HepG2 (cell line): ENCODE data around the gene TMCO6. TPM values are rescaled to one million over a fixed set of nuclear protein-coding genes. Genes with fewer than 3 reads are reported as not detected.

Source experiments
- ARHGAP35 ChIP-seq: sonication (generic); formaldehyde crosslinking; IDR thresholded peaks from 2 replicates; pipeline ENCODE4 v1.9.0; 2022; ENCODE audit warnings: mild to moderate bottlenecking, inconsistent platforms, moderate library complexity, missing genetic modification reagents, borderline replicate concordance
- CBX2 ChIP-seq, 2 experiments: fragments of 200-600 bp in 1 of 2; sonication (generic); formaldehyde crosslinking in 1 of 2; IDR thresholded peaks; 2 replicates each; pipeline versions ENCODE4 v1.7.0 to v1.8.1; 2018 to 2022; ENCODE audit warnings: low read depth in 2 of 2, low read length in 1 of 2, mild to moderate bottlenecking in 1 of 2, missing genetic modification reagents in 1 of 2
- ELF4 ChIP-seq: sonication (generic); formaldehyde crosslinking; IDR thresholded peaks from 2 replicates; pipeline ENCODE4 v1.5.0; 2020; ENCODE audit warnings: missing genetic modification reagents, mild to moderate bottlenecking, moderate library complexity, borderline replicate concordance
- IKZF5 ChIP-seq: IDR thresholded peaks from 2 replicates; pipeline ENCODE4 v1.6.1; 2018; ENCODE audit warnings: missing genetic modification reagents, mild to moderate bottlenecking, missing compliant biosample characterization
- IRF9 ChIP-seq: sonication (generic); formaldehyde crosslinking; IDR thresholded peaks from 2 replicates; pipeline ENCODE4 v1.8.0; 2022; ENCODE audit warnings: missing genetic modification reagents, mild to moderate bottlenecking, borderline replicate concordance
- MEIS2 ChIP-seq: sonication (generic); formaldehyde crosslinking; IDR thresholded peaks from 2 replicates; pipeline ENCODE4 v1.9.0; 2021; ENCODE audit warnings: mild to moderate bottlenecking, missing genetic modification reagents
- MXD3 ChIP-seq: IDR thresholded peaks from 2 replicates; pipeline ENCODE4 v1.6.1; 2016; ENCODE audit warnings: mild to moderate bottlenecking, missing biosample characterization, missing genetic modification reagents
- NKX3-1 ChIP-seq: sonication (generic); formaldehyde crosslinking; IDR thresholded peaks from 2 replicates; pipeline ENCODE4 v1.5.0; 2020; ENCODE audit warnings: missing genetic modification reagents
- PRDM10 ChIP-seq: sonication (generic); formaldehyde crosslinking; IDR thresholded peaks from 2 replicates; pipeline ENCODE4 v1.4.0; 2020; ENCODE audit warnings: low read depth, missing genetic modification reagents
- SP2 ChIP-seq: sonication (generic); formaldehyde crosslinking; IDR thresholded peaks from 2 replicates; pipeline ENCODE4 v1.5.1; 2020; ENCODE audit warnings: mild to moderate bottlenecking, missing genetic modification reagents
- SPEN ChIP-seq: sonication (generic); formaldehyde crosslinking; IDR thresholded peaks from 2 replicates; pipeline ENCODE4 v1.5.1; 2020; ENCODE audit warnings: low read depth, mild to moderate bottlenecking, missing genetic modification reagents
- WIZ ChIP-seq: sonication (generic); formaldehyde crosslinking; IDR thresholded peaks from 2 replicates; pipeline ENCODE4 v1.5.1; 2020; ENCODE audit warnings: mild to moderate bottlenecking, missing genetic modification reagents
- ZBTB2 ChIP-seq: sonication (generic); formaldehyde crosslinking; IDR thresholded peaks from 2 replicates; pipeline ENCODE4 v1.8.0; 2022; ENCODE audit warnings: low read depth, missing genetic modification reagents
- ZC3H13 ChIP-seq: sonication (generic); formaldehyde crosslinking; IDR thresholded peaks from 2 replicates; pipeline ENCODE4 v1.8.1; 2023; ENCODE audit warnings: mild to moderate bottlenecking, missing genetic modification reagents, moderate library complexity
- ZNF121 ChIP-seq: sonication (generic); formaldehyde crosslinking; IDR thresholded peaks from 2 replicates; pipeline ENCODE4 v1.5.0; 2020; ENCODE audit warnings: mild to moderate bottlenecking, missing genetic modification reagents
- ZNF292 ChIP-seq: sonication (generic); formaldehyde crosslinking; IDR thresholded peaks from 2 replicates; pipeline ENCODE4 v1.8.1; 2022; ENCODE audit warnings: mild to moderate bottlenecking, low read depth, missing genetic modification reagents, borderline replicate concordance
- ZNF329 ChIP-seq: sonication (generic); formaldehyde crosslinking; IDR thresholded peaks from 2 replicates; pipeline ENCODE4 v1.9.0; 2021; ENCODE audit warnings: low read depth, mild to moderate bottlenecking, missing genetic modification reagents
- ZNF441 ChIP-seq: sonication (generic); formaldehyde crosslinking; IDR thresholded peaks from 2 replicates; pipeline ENCODE4 v1.7.0; 2021; ENCODE audit warnings: missing genetic modification reagents, borderline replicate concordance
- ZNF580 ChIP-seq: IDR thresholded peaks from 2 replicates; pipeline ENCODE4 v1.6.1; 2016; ENCODE audit warnings: low read depth, borderline replicate concordance
- polyA plus RNA-seq, 8 experiments: library from polyadenylated mRNA; depleted of rRNA in 3 of 8; stranded (reverse) in 7 of 8; unstranded in 1 of 8; fragments of >200 nt; fragmentation: Illumina TruSeq in 4 of 8; extraction: Trizol in 4 of 8; gene quantifications; 2 replicates each; pipeline versions ENCODE4 v1.2.1 to v1.2.3, GENCODE V29; 2011 to 2016; ENCODE audit warnings: low read depth in 4 of 8, missing spikeins in 1 of 8, mixed read lengths in 1 of 8; ENCODE audit not compliant: insufficient read depth in 1 of 8
- total RNA-seq, 5 experiments: library from RNA; depleted of rRNA; stranded (reverse); fragments of >200 nt; fragmentation: Illumina TruSeq; extraction: Trizol; gene quantifications; 2 replicates each; pipeline ENCODE4 v1.2.3, GENCODE V29; 2016; ENCODE audit warnings: low read depth in 1 of 5

TMCO6 gene
- total and polyA plus RNA-seq, 2 of the 13 experiments (the other 11 are each of a cell fraction or from before 2014, with no cell fraction given): 16.6 to 28.2 TPM

GRCh38 chr5:140664359-140665119 lies 25.3 kb downstream of the TMCO6 start, which contains the start of gene WDR55 (continued):
- TF ChIP-seq SP2 (CRISPR knock-in tag): peak; percentile 75
- peak; percentile 87; the same call in 1 of the 2 replicates for TF ChIP-seq ELF4 (CRISPR knock-in tag)
- no peak for TF ChIP-seq CBX2 (IDR thresholded peaks at IDR 0.05; ENCODE audit: low read depth, low read length)
- no peak for TF ChIP-seq CBX2 (CRISPR knock-in tag; IDR thresholded peaks at IDR 0.05; ENCODE audit: low read depth)
- 0 out of 2 replicates have a peak, but pooled peaks have one; percentile 37 for TF ChIP-seq ZNF329
- peak; percentile 89; the same call in 1 of the 2 replicates for TF ChIP-seq SPEN (CRISPR knock-in tag)
- TF ChIP-seq PRDM10 (CRISPR knock-in tag): peak; percentile 64; the same call in 1 of the 2 replicates
- peak; percentile 36; the same call in 1 of the 2 replicates for TF ChIP-seq ZNF292
- peak; percentile 35; the same call in 1 of the 2 replicates for TF ChIP-seq ZNF121 (CRISPR knock-in tag)
- peak; percentile 63; the same call in 1 of the 2 replicates for TF ChIP-seq ARHGAP35 (CRISPR knock-in tag)
- peak; percentile 93 for TF ChIP-seq ZNF441
- peak; percentile 57; the same call in 1 of the 2 replicates for TF ChIP-seq IRF9 (CRISPR knock-in tag)
- peak; percentile 60; the same call in 1 of the 2 replicates for TF ChIP-seq MXD3
- peak; percentile 57 for TF ChIP-seq IKZF5 (CRISPR knock-in tag)
- TF ChIP-seq MEIS2 (CRISPR knock-in tag): no peak
- peak; percentile 58; the same call in 1 of the 2 replicates for TF ChIP-seq ZBTB2 (CRISPR knock-in tag)
- TF ChIP-seq NKX3-1 (CRISPR knock-in tag): no peak
- peak; percentile 94; the same call in 1 of the 2 replicates for TF ChIP-seq ZNF580 (CRISPR knock-in tag)
- TF ChIP-seq ZC3H13 (CRISPR knock-in tag): peak; percentile 84
- TF ChIP-seq WIZ (CRISPR knock-in tag): 0 out of 2 replicates have a peak, but pooled peaks have one; percentile 23
